Measurements from ENCODE around the gene NPC2.

GRCh38 chr14:74476107-74476506 is 17.0 kb downstream of the NPC2 start:
- TF ChIP-seq CTCF (IDR thresholded peaks at IDR 0.05) (no peak), POLR2A (IDR thresholded peaks at IDR 0.05) (no peak)
